ENCODE results near the gene BNIP3.

GRCh38 chr10:131949041-131949862, 32.5 kb downstream of the BNIP3 start:
- TF ChIP-seq RARB (CRISPR knock-in tag; IDR thresholded peaks at IDR 0.05), result no peak
- no peak for TF ChIP-seq CSDC2 (CRISPR knock-in tag; IDR thresholded peaks at IDR 0.05)
- no peak for TF ChIP-seq PATZ1 (CRISPR knock-in tag; IDR thresholded peaks at IDR 0.05; ENCODE audit: borderline replicate concordance)
- no peak for TF ChIP-seq TSHZ2 (CRISPR knock-in tag; IDR thresholded peaks at IDR 0.05)
- no peak for TF ChIP-seq ISL1 (CRISPR knock-in tag; IDR thresholded peaks at IDR 0.05)
- TF ChIP-seq POU6F1 (CRISPR knock-in tag; IDR thresholded peaks at IDR 0.05; ENCODE audit: borderline replicate concordance, low read depth), result no peak
- no peak for TF ChIP-seq ZC3H10 (CRISPR knock-in tag; IDR thresholded peaks at IDR 0.05)
- no peak for TF ChIP-seq PPARA (CRISPR knock-in tag; IDR thresholded peaks at IDR 0.05; ENCODE audit: borderline replicate concordance)
- TF ChIP-seq CREB5 (CRISPR knock-in tag; IDR thresholded peaks at IDR 0.05; ENCODE audit: low read depth), result no peak
- TF ChIP-seq TOX (CRISPR knock-in tag; IDR thresholded peaks at IDR 0.05; ENCODE audit: borderline replicate concordance), result no peak
- no peak for TF ChIP-seq GLIS3 (CRISPR knock-in tag; IDR thresholded peaks at IDR 0.05)
- no peak for TF ChIP-seq ZFP30 (CRISPR knock-in tag; IDR thresholded peaks at IDR 0.05)
- no peak for TF ChIP-seq ARNTL (CRISPR knock-in tag; IDR thresholded peaks at IDR 0.05; ENCODE audit: borderline replicate concordance, low read depth)
- no peak for TF ChIP-seq ZNF70 (CRISPR knock-in tag; IDR thresholded peaks at IDR 0.05)

Data from SK-N-SH treated with all-trans-retinoic acid at 6 μM for 48 hours (cell line).